HepG2 (cell line): ENCODE results near the gene TRIM10. TPM values are rescaled to one million over a fixed set of nuclear protein-coding genes. Genes with fewer than 3 reads are reported as not detected.

Experiments used
- ATAC-seq: fragments of 200-7000 bp; cut with Tn5 transposase; 3 replicates; pipeline ENCODE4 v1.9.1; 2020; ENCODE audit warnings: mild to moderate bottlenecking, moderate library complexity
- BruUV-seq: library from RNA; stranded (reverse); fragments of 400-500 nt; replicated peaks from 2 replicates; lab custom pipeline; 2021; lab: Mats Ljungman, UMichigan
- CTCF ChIA-PET: fragments of 300-600 bp; formaldehyde crosslinking; extraction: SDS; loops from one replicate; lab custom pipeline; 2021; ENCODE audit warnings: low total read pairs, inconsistent platforms, low intra/inter-chr PET ratio; lab: Yijun Ruan, JAX
- POLR2A ChIA-PET: fragments of 350-600 bp; sonication (Branson Sonifier 250); formaldehyde crosslinking; loops from one replicate; lab custom pipeline; 2020; ENCODE audit warnings: antibody characterized with exemption, inconsistent platforms; lab: Yijun Ruan, JAX
- DNase-seq: peaks from one replicate; pipeline ENCODE4 v3.0.0-alpha.2; 2015; ENCODE audit warnings: low spot score
- FAIRE-seq: peaks from 3 replicates; lab custom pipeline; 2011; peaks lifted over from hg19 to GRCh38; lab: Jason Lieb, UNC
- H2AFZ ChIP-seq: one replicate; pipeline ENCODE4 v1.6.1; 2011; ENCODE audit warnings: low read length, inconsistent platforms
- H3K27ac ChIP-seq: fragments of 300-600 bp; 3 replicates; pipeline ENCODE4 v1.8.0; 2011; ENCODE audit warnings: mixed run types, mild to moderate bottlenecking, mixed read lengths, low read length, inconsistent platforms; ENCODE audit not compliant: insufficient read depth; ENCODE audit errors: extremely low read length
- H3K27me3 ChIP-seq, 2 experiments: fragments of 200-600 bp in 1 of 2; 2 replicates in 1 of 2; 3 replicates in 1 of 2; pipeline versions ENCODE4 v1.6.0 to v1.8.0; 2011; ENCODE audit warnings: low read length in 2 of 2, mild to moderate bottlenecking in 2 of 2, moderate library complexity in 2 of 2, inconsistent platforms in 1 of 2; ENCODE audit not compliant: insufficient read depth in 2 of 2, control insufficient read depth in 1 of 2
- H3K36me3 ChIP-seq, 2 experiments: fragments of 200-600 bp in 1 of 2; replicated peaks in 1 of 2; 2 replicates in 1 of 2; 3 replicates in 1 of 2; pipeline versions ENCODE4 v1.5.1 to v1.8.0; 2011; ENCODE audit warnings: low read length in 2 of 2, inconsistent platforms in 1 of 2; ENCODE audit not compliant: insufficient read depth in 2 of 2, control insufficient read depth in 1 of 2
- H3K4me1 ChIP-seq: 2 replicates; pipeline ENCODE4 v1.5.1; 2012; ENCODE audit warnings: low read length, inconsistent platforms; ENCODE audit not compliant: insufficient read depth
- H3K4me2 ChIP-seq: 2 replicates; pipeline ENCODE4 v1.6.0; 2011; ENCODE audit warnings: low read depth, low read length, inconsistent platforms
- H3K4me3 ChIP-seq, 3 experiments: fragments of 200-600 bp in 1 of 3; sonication (generic), shearing (Covaris generic) in 1 of 3; replicated peaks in 1 of 3; 2 replicates each; pipeline ENCODE4 v1.5.1; 2011 to 2016; ENCODE audit warnings: low read length in 3 of 3, inconsistent platforms in 2 of 3, low read depth in 2 of 3, mild to moderate bottlenecking in 2 of 3, control low read depth in 1 of 3, mixed read lengths in 1 of 3; ENCODE audit not compliant: insufficient read depth in 1 of 3
- H3K79me2 ChIP-seq: one replicate; pipeline ENCODE4 v1.6.1; 2011; ENCODE audit warnings: low read length, inconsistent platforms; ENCODE audit not compliant: insufficient read depth
- H3K9ac ChIP-seq: 2 replicates; pipeline ENCODE4 v1.6.0; 2011; ENCODE audit warnings: mild to moderate bottlenecking, low read depth, low read length, inconsistent platforms; ENCODE audit not compliant: insufficient read depth
- H3K9me3 ChIP-seq: 2 replicates; pipeline ENCODE4 v1.5.1; 2012; ENCODE audit warnings: mild to moderate bottlenecking, low read length
- H4K20me1 ChIP-seq: 2 replicates; pipeline ENCODE4 v1.6.0; 2011; ENCODE audit warnings: inconsistent platforms, mild to moderate bottlenecking, low read length, moderate library complexity; ENCODE audit not compliant: insufficient read depth
- ATF4 ChIP-seq, 2 experiments: fragments of 450-650 bp in 1 of 2; sonication (generic) in 1 of 2; formaldehyde crosslinking; IDR thresholded peaks; 2 replicates each; pipeline versions ENCODE4 v1.5.0 to v1.8.0; 2020 to 2022; ENCODE audit warnings: mild to moderate bottlenecking in 1 of 2, missing genetic modification reagents in 1 of 2
- ELF4 ChIP-seq: sonication (generic); formaldehyde crosslinking; IDR thresholded peaks from 2 replicates; pipeline ENCODE4 v1.5.0; 2020; ENCODE audit warnings: missing genetic modification reagents, mild to moderate bottlenecking, moderate library complexity, borderline replicate concordance
- ESRRA ChIP-seq: sonication (generic); formaldehyde crosslinking; IDR thresholded peaks from 2 replicates; pipeline ENCODE4 v1.5.1; 2020; ENCODE audit warnings: mild to moderate bottlenecking, low read depth, missing genetic modification reagents
- RFXAP ChIP-seq: sonication (generic); formaldehyde crosslinking; IDR thresholded peaks from 2 replicates; pipeline ENCODE4 v1.4.0; 2020; ENCODE audit warnings: missing genetic modification reagents, borderline replicate concordance
- RXRB ChIP-seq: IDR thresholded peaks from 2 replicates; pipeline ENCODE4 v1.6.1; 2016; ENCODE audit warnings: borderline replicate concordance, missing genetic modification reagents, missing compliant biosample characterization
- SOX6 ChIP-seq, 2 experiments: fragments of 450-650 bp in 1 of 2; sonication (generic) in 1 of 2; formaldehyde crosslinking in 1 of 2; IDR thresholded peaks; 2 replicates each; pipeline versions ENCODE4 v1.4.0 to v1.6.1; 2017 to 2020; ENCODE audit warnings: antibody characterized with exemption in 1 of 2, mild to moderate bottlenecking in 1 of 2, missing genetic modification reagents in 1 of 2
- ZBTB38 ChIP-seq: sonication (generic); formaldehyde crosslinking; IDR thresholded peaks from 2 replicates; pipeline ENCODE4 v1.5.1; 2020; ENCODE audit warnings: mild to moderate bottlenecking, missing genetic modification reagents
- ZMYM2 ChIP-seq: sonication (generic); formaldehyde crosslinking; IDR thresholded peaks from 2 replicates; pipeline ENCODE4 v1.8.0; 2022; ENCODE audit warnings: mild to moderate bottlenecking, missing genetic modification reagents
- ZNF20 ChIP-seq: sonication (generic); formaldehyde crosslinking; IDR thresholded peaks from 2 replicates; pipeline ENCODE4 v1.4.0; 2020; ENCODE audit warnings: mild to moderate bottlenecking, moderate library complexity, missing genetic modification reagents
- ZNF768 ChIP-seq: sonication (generic); formaldehyde crosslinking; IDR thresholded peaks from 2 replicates; pipeline ENCODE4 v1.4.0; 2020; ENCODE audit warnings: missing genetic modification reagents
- ZNF773 ChIP-seq: sonication (generic); formaldehyde crosslinking; IDR thresholded peaks from 2 replicates; pipeline ENCODE4 v1.4.0; 2020; ENCODE audit warnings: missing genetic modification reagents, borderline replicate concordance
- WGBS: methylation state at CpG from one replicate; pipeline ENCODE4 v1.1.6; 2017; ENCODE audit warnings: low lambda C conversion rate; 5-methylcytosine and 5-hydroxymethylcytosine counted together
- in situ Hi-C: cut with HindIII; loops from 2 replicates; pipeline ENCODE4 v1.10.0; 2017; ENCODE audit warnings: low pct_unique_long_range_greater_than_20kb; ENCODE audit not compliant: extremely low pct_ligation_motif_present
- intact Hi-C: fragments of 100-400 bp; cut with micrococcal nuclease; formaldehyde crosslinking; loops from one replicate; pipeline ENCODE4 v1.10.0; 2022; ENCODE audit not compliant: unreplicated experiment
- polyA plus RNA-seq, 8 experiments: library from polyadenylated mRNA; depleted of rRNA in 3 of 8; stranded (reverse) in 7 of 8; unstranded in 1 of 8; fragments of >200 nt; fragmentation: Illumina TruSeq in 4 of 8; extraction: Trizol in 4 of 8; gene quantifications; 2 replicates each; pipeline versions ENCODE4 v1.2.1 to v1.2.3, GENCODE V29; 2011 to 2016; ENCODE audit warnings: low read depth in 4 of 8, missing spikeins in 1 of 8, mixed read lengths in 1 of 8; ENCODE audit not compliant: insufficient read depth in 1 of 8
- total RNA-seq, 5 experiments: library from RNA; depleted of rRNA; stranded (reverse); fragments of >200 nt; fragmentation: Illumina TruSeq; extraction: Trizol; gene quantifications; 2 replicates each; pipeline ENCODE4 v1.2.3, GENCODE V29; 2016; ENCODE audit warnings: low read depth in 1 of 5

The TRIM10 gene
- total and polyA plus RNA-seq, 2 of the 13 experiments (the other 11 are each of a cell fraction or from before 2014, with no cell fraction given), result 4.1 to 6.8 TPM

- TF ChIP-seq ZBTB38, result peak; percentile 51; the same call in 1 of the 2 replicates
- peak; percentile 16; the same call in 1 of the 2 replicates for TF ChIP-seq ZMYM2 (CRISPR knock-in tag)
- TF ChIP-seq ELF4 (CRISPR knock-in tag), result no peak
- TF ChIP-seq ZNF773, result no peak
- TF ChIP-seq RXRB (CRISPR knock-in tag), result no peak
- TF ChIP-seq ATF4 (CRISPR knock-in tag; IDR thresholded peaks at IDR 0.05), result 0 out of 4 replicates have a peak, but pooled peaks of 1 of the 2 experiments have one; percentile 16
Measured at GRCh38 chr6:30162265-30163089, 1.5 kb upstream of the TRIM10 start (continued).

DNA sequence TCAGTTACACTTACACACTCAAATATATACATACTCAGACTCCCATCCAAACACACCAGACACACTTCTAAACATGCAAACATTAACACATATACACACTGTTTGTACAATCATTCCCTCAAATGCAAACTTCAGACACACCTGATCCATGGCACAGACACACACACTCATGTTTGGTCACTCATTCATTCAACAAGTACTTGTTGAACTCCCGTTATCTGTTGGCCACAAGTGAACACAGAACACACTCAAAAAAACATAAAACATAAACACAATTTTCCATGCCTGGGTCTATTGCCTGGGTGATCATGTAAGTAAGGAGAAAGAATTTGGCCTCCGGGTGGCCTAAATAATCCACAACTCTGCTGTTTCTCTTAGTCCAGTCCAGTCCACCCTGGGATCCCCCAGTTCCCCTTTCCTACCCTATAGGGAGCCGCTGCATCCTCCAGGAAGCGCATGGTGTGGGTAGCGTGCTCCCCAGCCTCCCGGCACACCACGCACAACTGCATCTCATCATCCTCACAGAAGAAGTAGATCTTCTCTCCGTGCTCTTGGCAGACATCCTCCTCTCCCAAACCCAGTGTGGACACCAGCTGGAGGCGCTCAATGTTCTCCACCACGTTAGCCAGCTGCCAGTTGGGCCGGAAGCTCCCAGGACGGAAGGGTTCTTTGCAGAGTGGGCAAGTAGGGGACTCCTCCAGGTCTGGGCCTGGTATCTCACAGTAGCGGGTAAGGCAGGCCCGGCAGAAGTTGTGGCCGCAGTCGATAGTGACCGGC is 815 bp downstream of the TRIM10 start:
- ChIA-PET CTCF (no interaction called here), POLR2A (no interaction called here)
- intact Hi-C loops, result no loop called here
- BruUV-seq, result no TSS peak
- Histone ChIP-seq H3K79me2 (peaks cover 18% of the 10 kb centered on the region), H3K36me3 (no peaks in the 10 kb centered on the region), H3K27me3 (peaks cover 0 to 3% of the 10 kb centered on the region in 2 experiments; a peak in 1 of 5 replicates), H3K27ac (no peak overlapping the region), H4K20me1 (no peaks in the 10 kb centered on the region; the same call in 1 of the 2 replicates), H3K4me1 (peaks cover 52% of the 10 kb centered on the region), H3K4me2 (no peak overlapping the region), H3K9me3 (no peaks in the 10 kb centered on the region), H3K9ac (no peak overlapping the region), H2AFZ (no peak overlapping the region), H3K4me3 (no peak overlapping the region)
- DNase-seq, result no peak
- no peak for ATAC-seq
- in situ Hi-C loops, result no loop called here
- FAIRE-seq, result no peak
- TF ChIP-seq ESRRA (CRISPR knock-in tag) (no peak), SOX6 (IDR thresholded peaks at IDR 0.05) (no peak), SOX6 (CRISPR knock-in tag; IDR thresholded peaks at IDR 0.05) (no peak), ZNF20 (CRISPR knock-in tag) (no peak), RFXAP (CRISPR knock-in tag) (no peak), ZNF768 (CRISPR knock-in tag) (peak; percentile 41; the same call in 1 of the 2 replicates)
- WGBS, result 91% methylated on average over 12 of the region's 17 CpGs
